ENCODE data around the gene ZBTB38. TPM values are rescaled to one million over a fixed set of nuclear protein-coding genes. Genes with fewer than 3 reads are reported as not detected.

The ZBTB38 gene
- total RNA-seq, 4 donors from 2014 or later = 143 to 185 (median 165) TPM

DNA sequence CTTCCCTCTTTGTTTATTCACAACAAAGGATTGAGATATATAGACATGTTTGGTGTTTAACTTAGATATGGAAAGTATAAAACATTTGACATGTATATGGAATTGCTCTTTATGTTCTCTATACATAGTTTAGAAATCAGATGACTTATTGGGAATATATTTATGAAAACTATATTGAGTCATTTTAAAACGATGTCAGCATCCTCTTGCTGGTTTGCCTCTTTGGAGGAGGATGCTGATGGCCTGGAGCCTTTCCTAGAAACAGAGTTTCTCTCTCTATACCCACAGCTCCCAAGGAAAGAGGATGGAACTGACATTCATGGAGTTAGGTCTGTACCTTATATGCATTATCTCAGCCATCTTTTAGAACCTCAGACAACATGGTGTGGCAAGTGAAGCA lies 40.3 kb downstream of the ZBTB38 start:
- WGBS, 2 donors = 91 to 93% methylated on average over 1 of the region's 1 CpG
- no peaks in the 10 kb centered on the region for H3K27me3 ChIP-seq

DNA sequence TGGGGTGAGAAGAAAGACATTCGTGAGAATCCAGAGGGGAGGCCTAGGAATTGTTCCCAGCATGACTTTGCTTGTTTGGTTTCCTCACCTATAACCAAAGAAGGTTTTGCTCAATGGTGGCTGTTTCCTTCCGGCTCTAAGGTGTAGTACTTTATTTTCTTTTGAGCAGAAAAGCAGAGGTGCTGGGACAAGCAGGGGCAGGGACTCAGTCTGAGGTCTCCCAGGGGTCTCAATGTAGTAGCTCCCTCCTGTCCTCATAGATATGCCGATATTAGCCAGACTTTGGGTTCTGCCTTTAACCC lies 41.6 kb downstream of the ZBTB38 start:
- intact Hi-C loops (cut with DNase I) = no loop called here
- H3K4me1 ChIP-seq = peaks cover 55 to 58% of the 10 kb centered on the region in 2 donors
- TF ChIP-seq, protein P1, sequence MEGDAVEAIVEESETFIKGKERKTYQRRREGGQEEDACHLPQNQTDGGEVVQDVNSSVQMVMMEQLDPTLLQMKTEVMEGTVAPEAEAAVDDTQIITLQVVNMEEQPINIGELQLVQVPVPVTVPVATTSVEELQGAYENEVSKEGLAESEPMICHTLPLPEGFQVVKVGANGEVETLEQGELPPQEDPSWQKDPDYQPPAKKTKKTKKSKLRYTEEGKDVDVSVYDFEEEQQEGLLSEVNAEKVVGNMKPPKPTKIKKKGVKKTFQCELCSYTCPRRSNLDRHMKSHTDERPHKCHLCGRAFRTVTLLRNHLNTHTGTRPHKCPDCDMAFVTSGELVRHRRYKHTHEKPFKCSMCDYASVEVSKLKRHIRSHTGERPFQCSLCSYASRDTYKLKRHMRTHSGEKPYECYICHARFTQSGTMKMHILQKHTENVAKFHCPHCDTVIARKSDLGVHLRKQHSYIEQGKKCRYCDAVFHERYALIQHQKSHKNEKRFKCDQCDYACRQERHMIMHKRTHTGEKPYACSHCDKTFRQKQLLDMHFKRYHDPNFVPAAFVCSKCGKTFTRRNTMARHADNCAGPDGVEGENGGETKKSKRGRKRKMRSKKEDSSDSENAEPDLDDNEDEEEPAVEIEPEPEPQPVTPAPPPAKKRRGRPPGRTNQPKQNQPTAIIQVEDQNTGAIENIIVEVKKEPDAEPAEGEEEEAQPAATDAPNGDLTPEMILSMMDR (IDR thresholded peaks at IDR 0.05) = no peak
- no peak for TF ChIP-seq POLR2A (IDR thresholded peaks at IDR 0.05)
- no peaks in the 10 kb centered on the region for H3K27me3 ChIP-seq
- no peak overlapping the region for H3K4me3 ChIP-seq (replicated peaks in 1 of 3)
- no peaks in the 10 kb centered on the region for H3K9me3 ChIP-seq
- H3K27ac ChIP-seq = peak overlapping the region; percentile 86 to 98 (median 93)
- 69 to 84% methylated on average over 3 of the region's 3 CpGs for WGBS, 2 donors
- peaks cover 2 to 15% of the 10 kb centered on the region in 2 donors for H3K36me3 ChIP-seq
- no peak for DNase-seq

More for the DNA sequence above, 40.3 kb downstream of the ZBTB38 start:
- Histone ChIP-seq H3K36me3 (peaks cover 11 to 14% of the 10 kb centered on the region in 2 donors), H3K4me3 (replicated peaks in 1 of 3) (no peak overlapping the region), H3K4me1 (peaks cover 51 to 56% of the 10 kb centered on the region in 2 donors), H3K9me3 (no peaks in the 10 kb centered on the region), H3K27ac (peak overlapping the region in 2 of 3 donors; percentile 86 to 93)
- intact Hi-C loops (cut with DNase I) = no loop called here
- no peak for TF ChIP-seq POLR2A (IDR thresholded peaks at IDR 0.05)
- TF ChIP-seq, protein P1 (IDR thresholded peaks at IDR 0.05) = no peak
- DNase-seq = no peak

DNA sequence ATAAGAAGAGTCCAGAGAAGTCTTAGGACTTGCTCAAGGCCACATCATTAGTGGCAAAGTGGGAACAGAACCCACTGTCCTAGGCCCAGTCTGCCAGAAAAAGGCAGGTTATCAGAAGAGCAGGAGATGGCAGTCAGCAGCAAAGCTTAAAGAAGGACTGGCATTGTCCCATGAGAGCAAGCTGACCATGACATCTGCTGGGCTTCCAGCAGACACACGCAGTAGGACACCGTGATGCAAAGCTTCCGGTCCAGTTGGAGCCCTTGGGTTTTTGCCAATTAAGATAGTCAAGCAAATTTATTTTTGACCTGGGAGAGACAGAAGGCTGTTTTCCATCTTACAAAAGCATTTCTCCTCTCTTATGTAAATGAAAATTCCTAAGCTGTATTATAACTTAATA lies 42.1 kb downstream of the ZBTB38 start:
- Histone ChIP-seq H3K9me3 (no peaks in the 10 kb centered on the region), H3K36me3 (peaks cover 0 to 11% of the 10 kb centered on the region in 2 donors), H3K4me1 (peaks cover 55 to 60% of the 10 kb centered on the region in 2 donors), H3K27me3 (no peaks in the 10 kb centered on the region), H3K4me3 (replicated peaks in 1 of 3) (no peak overlapping the region), H3K27ac (peak overlapping the region; percentile 86 to 98 (median 93))
- DNase-seq = peak; percentile 28 to 29
- 42 to 63% methylated on average over 3 of the region's 3 CpGs for WGBS, 2 donors
- TF ChIP-seq, protein P1 (IDR thresholded peaks at IDR 0.05) = no peak
- TF ChIP-seq POLR2A (IDR thresholded peaks at IDR 0.05) = no peak
- intact Hi-C loops (cut with DNase I) = no loop called here

DNA sequence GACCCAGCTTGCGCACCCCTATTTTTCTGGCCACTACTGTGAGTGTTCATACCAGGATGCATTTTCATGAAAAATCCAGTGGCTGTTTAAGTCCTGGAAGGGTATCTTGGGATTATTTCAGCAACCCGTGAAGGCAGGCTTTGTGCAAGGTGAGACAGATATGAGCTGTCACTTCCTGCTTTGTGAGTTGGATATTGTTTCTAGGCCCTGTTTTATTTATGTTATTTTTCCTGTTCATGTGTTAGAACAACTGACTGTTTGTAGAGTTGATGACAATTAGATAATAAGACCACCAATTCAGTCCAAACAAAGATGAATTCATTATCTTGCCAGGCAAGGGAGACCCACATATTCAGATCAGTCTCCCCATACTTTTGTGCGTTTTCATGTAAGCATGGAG lies 42.5 kb downstream of the ZBTB38 start:
- Histone ChIP-seq H3K4me3 (replicated peaks in 1 of 3) (no peak overlapping the region), H3K27me3 (no peaks in the 10 kb centered on the region), H3K9me3 (no peaks in the 10 kb centered on the region), H3K36me3 (peaks cover 0 to 8% of the 10 kb centered on the region in 2 donors), H3K27ac (peak overlapping the region; percentile 86 to 98 (median 93)), H3K4me1 (peaks cover 57 to 64% of the 10 kb centered on the region in 2 donors)
- intact Hi-C loops (cut with DNase I) = no loop called here
- TF ChIP-seq, protein P1 (IDR thresholded peaks at IDR 0.05) = no peak
- TF ChIP-seq POLR2A (IDR thresholded peaks at IDR 0.05) = no peak
- WGBS, 2 donors = 78 to 79% methylated on average over 3 of the region's 3 CpGs
- no peak for DNase-seq

DNA sequence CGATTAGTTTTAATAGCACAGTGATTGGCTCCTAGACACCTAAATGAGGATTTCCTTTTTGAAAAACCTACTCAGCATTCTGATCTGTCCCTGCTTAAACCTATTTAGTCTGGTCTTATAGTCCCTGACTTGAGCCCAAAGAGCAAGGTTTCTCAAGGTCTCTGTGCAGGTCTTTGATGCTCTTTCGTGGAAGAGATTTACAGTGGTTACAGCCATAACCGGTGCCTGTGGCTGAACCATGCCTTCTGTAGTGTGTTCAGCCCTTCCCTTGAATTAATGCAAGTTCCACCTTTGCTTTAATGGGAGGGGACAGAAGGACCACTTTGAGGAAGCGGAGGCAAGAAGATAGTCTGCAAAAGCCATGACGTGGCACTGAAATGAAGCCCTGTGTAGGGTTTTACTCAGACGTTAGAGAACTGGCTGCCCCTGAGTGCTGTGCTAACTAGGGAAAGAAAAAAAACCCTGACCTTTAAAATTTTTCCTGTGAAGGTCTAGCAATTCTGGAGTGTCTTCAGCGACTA lies 43.0 kb downstream of the ZBTB38 start:
- Histone ChIP-seq H3K27ac (peak overlapping the region; percentile 86 to 98 (median 93)), H3K4me1 (peaks cover 59 to 69% of the 10 kb centered on the region in 2 donors), H3K27me3 (no peaks in the 10 kb centered on the region), H3K36me3 (peaks cover 0 to 5% of the 10 kb centered on the region in 2 donors), H3K9me3 (no peaks in the 10 kb centered on the region), H3K4me3 (replicated peaks in 1 of 3) (no peak overlapping the region)
- TF ChIP-seq, protein P1 (IDR thresholded peaks at IDR 0.05) = no peak
- TF ChIP-seq POLR2A (IDR thresholded peaks at IDR 0.05) = peak in 1 of 2 donors; percentile 19
- intact Hi-C loops (cut with DNase I) = no loop called here
- no peak for DNase-seq
- WGBS, 2 donors = 44 to 46% methylated on average over 7 of the region's 7 CpGs

Measured in thyroid gland (tissue), 4 donors.